Sigmoid colon (tissue), 7 donors: ENCODE data around the gene PTRHD1. TPM values are rescaled to one million over a fixed set of nuclear protein-coding genes. Genes with fewer than 3 reads are reported as not detected.
"Not testable (repeated sequence)": the region's sequence is repeated elsewhere in the genome, so short reads cannot be mapped to it uniquely, and the experiment has no call there.

ENCODE experiments used
- DNase-seq: peaks from one replicate; pipeline ENCODE4 v3.0.0-alpha.2; 2019
- H3K27ac ChIP-seq, 4 donors: fragments of 200-600 bp; sonication (generic); one replicate each; pipeline ENCODE4 v1.5.1; 2016 to 2019; ENCODE audit warnings: mild to moderate bottlenecking in 1 of 4
- H3K27me3 ChIP-seq, 3 donors: fragments of 200-600 bp; sonication (generic); one replicate each; pipeline ENCODE4 v1.5.1; 2019; ENCODE audit warnings: mild to moderate bottlenecking in 1 of 3
- H3K36me3 ChIP-seq, 4 donors: fragments of 200-600 bp; sonication (generic); one replicate each; pipeline ENCODE4 v1.5.1; 2016 to 2019
- H3K4me1 ChIP-seq, 4 donors: fragments of 200-600 bp; sonication (generic); one replicate each; pipeline ENCODE4 v1.5.1; 2017 to 2019
- H3K4me3 ChIP-seq, 4 donors: fragments of 200-600 bp; sonication (generic); one replicate each; pipeline ENCODE4 v1.5.1; 2017 to 2019; ENCODE audit warnings: mild to moderate bottlenecking in 2 of 4, moderate library complexity in 1 of 4
- H3K9me3 ChIP-seq, 4 donors: fragments of 200-600 bp in 3 of 4; sonication (generic) in 3 of 4; one replicate each; pipeline versions ENCODE4 v1.5.1 to v1.6.1; 2013 to 2019
- CTCF ChIP-seq, 4 experiments: fragments of 450-650 bp in 3 of 4; fragments of 200-600 bp in 1 of 4; IDR thresholded peaks; one replicate each; pipeline ENCODE4 v1.5.1; 2016 to 2019; ENCODE audit warnings: antibody characterized with exemption in 4 of 4, mild to moderate bottlenecking in 3 of 4, moderate library complexity in 2 of 4
- EP300 ChIP-seq, 4 donors: sonication (generic); formaldehyde crosslinking; IDR thresholded peaks; one replicate each; pipeline ENCODE4 v1.6.1; 2017; ENCODE audit warnings: antibody characterized with exemption in 4 of 4
- POLR2A ChIP-seq, 2 donors: fragments of 450-650 bp; IDR thresholded peaks; one replicate each; pipeline ENCODE4 v1.6.1; 2016; ENCODE audit warnings: antibody characterized with exemption in 2 of 2, mild to moderate bottlenecking in 2 of 2, moderate library complexity in 2 of 2
- POLR2AphosphoS5 ChIP-seq, 4 donors: sonication (generic); formaldehyde crosslinking; IDR thresholded peaks; one replicate each; pipeline ENCODE4 v1.6.1; 2017; ENCODE audit warnings: antibody characterized with exemption in 4 of 4
- WGBS, 2 donors: extraction: QIAGEN DNeasy Blood & Tissue Kit; methylation state at CpG; one replicate each; pipeline ENCODE4 v1.1.7; 2013; 5-methylcytosine and 5-hydroxymethylcytosine counted together
- intact Hi-C: fragments of 100-400 bp; cut with DNase I; formaldehyde crosslinking; loops from one replicate; pipeline ENCODE4 v1.15.1; 2023
- polyA plus RNA-seq, 3 donors: library from polyadenylated mRNA; stranded (reverse); fragments of 200-250 nt; gene quantifications; one replicate each; pipeline ENCODE4 v1.2.3, GENCODE V29; 2013
- total RNA-seq, 4 donors: library from RNA; depleted of rRNA; stranded (reverse); fragments of >200 nt; gene quantifications; one replicate each; pipeline ENCODE4 v1.1.0, GENCODE V29; 2016
- donor health status: healthy with polysubstance abuse.
- donor health status: Bipolar disorder and iron deficiency.
- donor health status: healthy.

PTRHD1 gene
- total and polyA plus RNA-seq, 7 donors = 10.5 to 56.4 (median 35.5) TPM

- H3K27me3 ChIP-seq = no peaks in the 10 kb centered on the region
- whole genome bisulfite sequencing, 2 donors = 95 to 97% methylated on average over 4 of the region's 4 CpGs
- no peak for TF ChIP-seq EP300 (IDR thresholded peaks at IDR 0.05)
- no peak for TF ChIP-seq POLR2A (IDR thresholded peaks at IDR 0.05)
- TF ChIP-seq POLR2AphosphoS5 (IDR thresholded peaks at IDR 0.05) = no peak
- no peak for TF ChIP-seq CTCF (IDR thresholded peaks at IDR 0.05)
- no peak overlapping the region for H3K27ac ChIP-seq
- H3K4me1 ChIP-seq = no peaks in the 10 kb centered on the region
- H3K9me3 ChIP-seq = no peaks in the 10 kb centered on the region
- H3K4me3 ChIP-seq = no peak overlapping the region
- intact Hi-C loops = no loop called here
- H3K36me3 ChIP-seq = peaks cover 0 to 19% (median 0%) of the 10 kb centered on the region in 4 donors
- peak; percentile 6 for DNase-seq
Measured at GRCh38 chr2:24815171-24815570, 22.0 kb upstream of the PTRHD1 start.

GRCh38 chr2:24814516-24814915 is 21.3 kb upstream of the PTRHD1 start:
- no peaks in the 10 kb centered on the region for H3K27me3 ChIP-seq
- H3K36me3 ChIP-seq = peaks cover 0 to 13% (median 0%) of the 10 kb centered on the region in 4 donors
- no peak overlapping the region for H3K27ac ChIP-seq
- intact Hi-C loops = no loop called here
- H3K4me3 ChIP-seq = no peak overlapping the region
- no peaks in the 10 kb centered on the region for H3K4me1 ChIP-seq
- TF ChIP-seq EP300 (IDR thresholded peaks at IDR 0.05) = no peak
- no peak for TF ChIP-seq POLR2AphosphoS5 (IDR thresholded peaks at IDR 0.05)
- TF ChIP-seq POLR2A (IDR thresholded peaks at IDR 0.05) = no peak
- no peak for TF ChIP-seq CTCF (IDR thresholded peaks at IDR 0.05)
- WGBS, 2 donors = 88 to 95% methylated on average over 4 of the region's 4 CpGs
- no peaks in the 10 kb centered on the region for H3K9me3 ChIP-seq
- DNase-seq = no peak

DNA sequence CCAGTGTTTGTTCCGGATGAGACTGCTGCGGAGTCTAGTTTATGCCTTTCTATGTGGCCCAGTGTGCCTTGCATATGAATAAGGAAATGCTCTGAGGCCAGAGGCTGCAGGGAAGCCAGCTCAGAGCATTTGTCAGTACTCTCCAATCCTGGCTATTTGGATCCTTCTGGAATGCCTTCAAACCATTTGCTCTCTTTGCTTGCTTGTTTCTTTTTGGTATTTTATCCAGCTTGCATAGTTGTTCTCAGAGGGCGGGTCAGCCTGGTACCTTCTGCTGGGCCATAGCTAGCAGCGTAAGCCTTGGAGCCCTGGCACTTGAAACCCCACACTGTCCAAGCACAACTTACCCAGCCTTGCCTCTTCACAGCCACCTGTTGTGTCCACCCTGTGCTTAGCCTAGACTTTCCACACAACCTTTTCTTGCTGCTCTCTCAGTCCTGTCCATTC is 20.5 kb upstream of the PTRHD1 start:
- TF ChIP-seq EP300 (IDR thresholded peaks at IDR 0.05) = no peak
- TF ChIP-seq POLR2AphosphoS5 (IDR thresholded peaks at IDR 0.05) = no peak
- TF ChIP-seq POLR2A (IDR thresholded peaks at IDR 0.05) = no peak
- TF ChIP-seq CTCF (IDR thresholded peaks at IDR 0.05) = no peak
- H3K9me3 ChIP-seq = no peaks in the 10 kb centered on the region
- WGBS, 2 donors = 97 to 98% methylated on average over 4 of the region's 4 CpGs
- H3K36me3 ChIP-seq = peaks cover 0 to 10% (median 0%) of the 10 kb centered on the region in 4 donors
- H3K27me3 ChIP-seq = no peaks in the 10 kb centered on the region
- H3K4me1 ChIP-seq = no peaks in the 10 kb centered on the region
- DNase-seq = peak; percentile 28
- no peak overlapping the region for H3K27ac ChIP-seq
- intact Hi-C loops = no loop called here
- H3K4me3 ChIP-seq = no peak overlapping the region

- TF ChIP-seq CTCF (IDR thresholded peaks at IDR 0.05) (no peak), EP300 (IDR thresholded peaks at IDR 0.05) (no peak), POLR2AphosphoS5 (IDR thresholded peaks at IDR 0.05) (no peak), POLR2A (IDR thresholded peaks at IDR 0.05) (no peak)
- Histone ChIP-seq H3K9me3 (peaks cover 0 to 5% (median 0%) of the 10 kb centered on the region in 4 donors), H3K36me3 (no peaks in the 10 kb centered on the region), H3K27ac (no peak overlapping the region), H3K4me1 (no peaks in the 10 kb centered on the region), H3K27me3 (no peaks in the 10 kb centered on the region), H3K4me3 (no peak overlapping the region)
- DNase-seq = no peak
- intact Hi-C loops = no loop called here
- 92 to 93% methylated on average over 4 of the region's 4 CpGs for WGBS, 2 donors
Measured at GRCh38 chr2:24809316-24810007, 16.3 kb upstream of the PTRHD1 start.

DNA sequence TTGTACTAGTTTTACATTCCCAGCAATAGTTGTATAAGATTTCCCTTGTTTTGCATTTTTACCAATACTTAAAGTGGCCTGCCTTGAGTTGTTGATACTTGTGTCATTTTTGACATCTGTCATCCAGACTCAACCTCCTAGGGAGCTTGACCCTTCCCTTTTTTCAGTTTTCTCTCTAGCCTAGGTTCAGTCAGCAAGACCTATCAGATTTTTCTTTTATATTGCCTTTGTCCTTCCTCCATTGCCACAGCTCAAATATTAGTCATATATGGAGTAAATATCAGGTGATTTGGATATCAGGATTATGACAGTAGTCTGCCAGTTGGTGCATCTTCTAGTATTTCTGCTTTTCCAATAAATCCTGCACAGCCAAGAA is 13.5 kb upstream of the PTRHD1 start:
- no peak overlapping the region for H3K27ac ChIP-seq
- intact Hi-C loops = no loop called here
- peaks cover 0 to 5% (median 0%) of the 10 kb centered on the region in 4 donors for H3K9me3 ChIP-seq
- H3K27me3 ChIP-seq = no peaks in the 10 kb centered on the region
- no peaks in the 10 kb centered on the region for H3K4me1 ChIP-seq
- TF ChIP-seq CTCF (IDR thresholded peaks at IDR 0.05) = no peak
- no peak for TF ChIP-seq EP300 (IDR thresholded peaks at IDR 0.05)
- TF ChIP-seq POLR2AphosphoS5 (IDR thresholded peaks at IDR 0.05) = no peak
- TF ChIP-seq POLR2A (IDR thresholded peaks at IDR 0.05) = no peak
- no peaks in the 10 kb centered on the region for H3K36me3 ChIP-seq
- no peak overlapping the region for H3K4me3 ChIP-seq
- no peak for DNase-seq

DNA sequence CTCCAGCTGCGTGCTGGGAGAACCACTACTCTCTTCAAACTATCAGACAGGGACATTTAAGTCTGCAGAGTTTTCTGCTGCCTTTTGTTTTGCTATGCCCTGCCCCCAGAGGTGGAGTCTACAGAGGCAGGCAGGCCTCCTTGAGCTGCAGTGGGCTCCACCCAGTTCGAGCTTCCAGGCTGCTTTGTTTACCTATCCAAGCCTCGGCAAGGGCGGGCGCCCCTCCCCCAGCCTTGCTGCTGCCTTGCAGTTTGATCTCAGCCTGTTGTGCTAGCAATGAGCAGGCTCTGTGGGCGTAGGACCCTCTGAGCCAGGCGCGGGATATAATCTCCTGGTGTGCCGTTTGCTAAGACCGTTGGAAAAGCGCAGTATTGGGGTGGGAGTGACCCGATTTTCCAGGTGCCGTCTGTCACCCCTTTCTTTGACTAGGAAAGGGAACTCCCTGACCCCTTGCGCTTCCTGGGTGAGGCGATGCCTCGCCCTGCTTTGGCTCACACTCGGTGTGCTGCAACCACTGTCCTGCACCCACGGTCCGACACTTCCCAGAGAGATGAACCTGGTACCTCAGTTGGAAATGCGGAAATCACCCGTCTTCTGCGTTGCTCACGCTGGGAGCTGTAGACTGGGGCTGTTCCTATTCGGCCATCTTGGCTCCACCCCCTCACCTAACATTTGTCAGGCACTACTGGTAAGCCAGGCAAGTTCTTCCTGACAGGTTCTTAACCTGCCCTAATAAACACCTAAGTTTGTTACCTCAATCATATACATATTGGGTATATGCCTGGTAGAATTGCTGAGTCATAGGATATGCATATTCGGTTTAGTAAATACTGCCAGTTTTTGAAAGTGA is 12.8 kb upstream of the PTRHD1 start:
- H3K36me3 ChIP-seq, intact Hi-C loops: not testable (repeated sequence)
- 85 to 93% methylated on average over 25 of the region's 25 CpGs for WGBS, 2 donors

More for the DNA sequence above, 12.8 kb upstream of the PTRHD1 start:
- H3K27me3 ChIP-seq, H3K9me3 ChIP-seq, H3K4me3 ChIP-seq, DNase-seq, H3K4me1 ChIP-seq, H3K27ac ChIP-seq: not testable (repeated sequence)
